GM18505 (cell line): ENCODE data around the gene SCN11A.
A peak's percentile ranks its signal among the peaks of the same experiment; 100 is the strongest.
"Not testable (repeated sequence)": the region's sequence is repeated elsewhere in the genome, so short reads cannot be mapped to it uniquely, and the experiment has no call there.

Experiments used
- ATAC-seq: cut with Tn5 transposase; IDR thresholded peaks from one replicate; pipeline ENCODE4 v1.9.1; 2021; ENCODE audit not compliant: unreplicated experiment
- POLR2A ChIP-seq: IDR thresholded peaks from 4 replicates; pipeline ENCODE4 v1.6.1; 2011; ENCODE audit warnings: borderline replicate concordance; ENCODE audit not compliant: insufficient read depth, insufficient read length; ENCODE audit errors: extremely low read depth

Gene SCN11A

GRCh38 chr3:39086144-39086543 is 34.4 kb upstream of the SCN11A start:
- peak; percentile 74 for ATAC-seq
- no peak for TF ChIP-seq POLR2A

GRCh38 chr3:39082666-39083313 is 31.0 kb upstream of the SCN11A start:
- TF ChIP-seq POLR2A = no peak
- no peak for ATAC-seq

DNA sequence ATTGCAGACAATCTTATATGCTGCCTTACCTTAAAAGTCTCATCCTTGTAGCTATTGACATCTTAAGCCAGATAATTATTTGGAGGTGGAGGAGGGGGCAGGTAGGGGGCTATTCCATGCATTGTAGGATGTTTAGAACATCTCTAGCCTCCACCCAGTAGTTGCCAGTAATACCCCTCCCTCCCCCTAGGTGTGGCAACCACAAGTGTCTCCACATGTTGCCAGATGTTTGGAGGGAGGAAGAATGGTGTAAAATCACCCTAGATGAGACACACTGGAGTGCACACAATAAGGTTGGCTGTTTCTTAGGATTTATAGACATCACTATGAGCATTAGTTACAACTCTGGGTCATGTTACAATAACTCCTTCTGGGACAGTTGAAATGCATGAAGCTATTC is 28.3 kb upstream of the SCN11A start:
- no peak for TF ChIP-seq POLR2A
- ATAC-seq = no peak

GRCh38 chr3:39079530-39079929 is 27.8 kb upstream of the SCN11A start:
- no peak for ATAC-seq
- no peak for TF ChIP-seq POLR2A

- no peak for TF ChIP-seq POLR2A
- ATAC-seq = no peak
These were observed 24.2 kb upstream of the SCN11A start for GRCh38 chr3:39075910-39076309.

- no peak for TF ChIP-seq POLR2A
- ATAC-seq = no peak
These were observed 16.8 kb upstream of the SCN11A start for GRCh38 chr3:39068556-39068955.

DNA sequence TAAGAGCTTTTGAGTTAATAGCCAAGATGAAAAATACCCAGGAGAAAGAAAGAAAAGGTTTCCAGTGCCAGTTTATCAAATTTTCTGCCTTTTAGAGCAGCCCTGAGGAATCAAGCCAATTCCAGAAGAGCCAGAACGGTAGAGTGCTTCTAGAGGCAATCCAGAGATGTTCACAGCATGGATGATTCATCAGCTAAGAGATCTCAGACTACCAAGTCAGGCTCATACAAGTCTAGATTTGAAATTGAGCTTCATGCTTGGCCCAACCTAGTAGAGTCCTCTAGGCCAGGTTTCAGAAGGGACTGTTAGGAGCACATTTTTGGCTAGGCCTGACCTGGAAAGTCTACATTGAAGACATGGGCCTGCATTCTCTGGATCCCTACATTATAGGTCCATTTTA is 15.5 kb upstream of the SCN11A start:
- TF ChIP-seq POLR2A = no peak
- ATAC-seq = no peak

GRCh38 chr3:39065197-39065596 is 13.5 kb upstream of the SCN11A start:
- ATAC-seq = peak; percentile 97
- no peak for TF ChIP-seq POLR2A

DNA sequence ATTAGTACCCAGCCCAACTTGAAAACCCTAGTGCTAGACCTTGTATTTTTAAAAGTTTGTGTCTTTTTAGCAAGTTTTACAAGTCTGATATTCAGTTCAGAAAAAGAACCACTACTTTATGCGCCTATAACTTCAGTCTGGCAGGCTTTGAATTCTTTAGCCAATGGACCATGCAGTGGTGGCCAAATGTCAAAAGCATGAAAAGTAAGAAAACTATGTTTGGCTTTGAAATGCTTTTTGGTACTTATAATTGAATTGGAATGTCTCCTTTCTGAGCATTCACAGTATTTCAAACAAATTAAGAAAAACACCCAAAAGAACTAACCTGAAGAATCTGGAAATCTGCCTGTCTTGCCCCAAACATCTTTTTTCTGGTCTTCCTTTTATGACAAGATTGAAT is 12.9 kb upstream of the SCN11A start:
- no peak for ATAC-seq
- TF ChIP-seq POLR2A = no peak

DNA sequence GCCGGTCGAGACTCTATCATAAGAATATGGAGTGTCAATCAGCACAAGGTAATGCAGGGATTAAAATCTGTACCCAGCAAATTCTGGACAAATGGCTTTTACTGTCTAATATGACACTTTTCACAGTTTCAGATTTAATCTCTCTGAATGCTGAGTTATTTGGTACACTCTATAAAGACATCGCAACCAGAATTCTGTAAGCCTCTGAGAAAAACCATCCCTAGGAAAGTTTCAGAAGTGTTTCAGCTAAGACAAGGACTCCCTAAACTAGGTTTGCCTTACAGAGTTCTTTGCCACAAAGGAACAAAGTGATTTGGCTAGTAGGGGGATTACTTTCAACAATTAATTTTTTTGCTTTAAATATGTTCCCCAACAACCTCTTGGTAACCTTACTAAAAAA is 11.4 kb upstream of the SCN11A start:
- no peak for TF ChIP-seq POLR2A
- no peak for ATAC-seq

DNA sequence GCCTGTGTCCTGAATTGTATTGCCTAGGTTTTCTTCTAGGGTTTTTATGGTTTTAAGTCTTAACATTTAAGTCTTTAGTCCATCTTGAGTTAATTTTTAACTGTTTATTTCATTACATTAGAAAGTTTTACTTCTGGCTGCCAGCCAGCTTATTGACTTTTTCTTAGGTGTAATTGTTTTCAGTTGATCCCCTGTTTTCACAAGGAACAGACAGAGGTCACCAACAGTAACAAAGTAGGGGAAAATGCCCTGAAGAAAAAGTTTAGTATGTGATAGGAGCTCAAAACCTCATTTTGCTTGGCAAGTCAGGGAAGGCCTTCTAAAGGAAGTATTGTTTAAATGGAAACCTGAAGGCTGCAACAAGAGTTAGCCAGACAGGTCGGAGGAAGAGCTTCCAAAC is 10.4 kb upstream of the SCN11A start:
- no peak for ATAC-seq
- TF ChIP-seq POLR2A = no peak

DNA sequence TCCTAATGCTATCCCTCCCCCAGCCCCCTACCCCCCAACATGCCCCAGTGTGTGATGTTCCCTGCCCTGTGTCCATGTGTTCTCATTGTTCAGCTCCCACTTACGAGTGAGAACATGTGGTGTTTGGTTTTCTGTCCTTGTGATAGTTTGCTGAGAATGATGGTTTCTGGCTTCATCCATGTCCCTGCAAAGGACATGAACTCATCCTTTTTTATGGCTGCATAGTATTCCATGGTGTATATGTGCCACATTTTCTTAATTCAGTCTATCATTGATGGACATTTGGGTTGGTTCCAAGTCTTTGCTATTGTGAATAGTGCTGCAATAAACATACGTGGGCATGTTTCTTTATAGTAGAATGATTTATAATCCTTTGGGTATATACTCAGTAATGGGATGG is 9.5 kb upstream of the SCN11A start:
- ATAC-seq = not testable (repeated sequence)

DNA sequence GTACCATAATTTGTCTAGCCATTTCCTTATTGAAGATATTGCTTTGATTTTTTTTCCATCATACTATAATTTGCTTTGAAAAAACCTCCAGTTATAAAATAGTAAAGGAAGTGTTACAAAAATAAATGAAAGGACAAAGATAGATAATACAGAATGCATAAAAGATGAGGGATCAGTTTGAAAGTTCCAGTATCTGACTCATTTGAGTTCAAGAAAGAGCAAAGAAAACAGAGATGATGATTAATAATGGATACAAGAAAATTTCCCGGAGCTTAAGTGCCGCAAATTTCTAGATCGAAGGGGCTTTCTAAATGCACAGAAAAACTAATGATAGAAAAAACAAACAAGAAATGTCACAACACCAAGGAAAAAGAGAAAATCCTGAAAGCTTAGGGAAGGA is 4.4 kb upstream of the SCN11A start:
- no peak for ATAC-seq
- no peak for TF ChIP-seq POLR2A

- ATAC-seq = no peak
- TF ChIP-seq POLR2A = no peak
These were observed 2.0 kb upstream of the SCN11A start for GRCh38 chr3:39053696-39054095.

- ATAC-seq = no peak
- TF ChIP-seq POLR2A = no peak
These were observed 839 bp upstream of the SCN11A start for GRCh38 chr3:39052583-39052982.

GRCh38 chr3:39050029-39050428 is 1.7 kb downstream of the SCN11A start:
- ATAC-seq = no peak
- no peak for TF ChIP-seq POLR2A

- ATAC-seq = no peak
- TF ChIP-seq POLR2A = no peak
These were observed 13.6 kb downstream of the SCN11A start for GRCh38 chr3:39038165-39038564.
